GM12872 (cell line): ENCODE data around the gene PDK2.

ENCODE experiments used
- CTCF ChIP-seq: IDR thresholded peaks from 3 replicates; pipeline ENCODE4 v1.5.1; 2011; ENCODE audit warnings: low read depth, mild to moderate bottlenecking, low read length, moderate library complexity; ENCODE audit not compliant: insufficient read depth

PDK2 gene

GRCh38 chr17:50055055-50055425 lies 40.1 kb upstream of the PDK2 start:
- TF ChIP-seq CTCF, result no peak

GRCh38 chr17:50055426-50056216 lies 39.5 kb upstream of the PDK2 start, which contains the start of gene ITGA3:
Gene ITGA3, plus strand, starts transcription at chr17:50056110. Its CDS starts 330 bp downstream, at chr17:50056440.
- TF ChIP-seq CTCF, result no peak

GRCh38 chr17:50056217-50056960 lies 38.8 kb upstream of the PDK2 start:
- peak; percentile 54 for TF ChIP-seq CTCF

- no peak for TF ChIP-seq CTCF
Observed at GRCh38 chr17:50056961-50057330, 38.2 kb upstream of the PDK2 start.

- TF ChIP-seq CTCF, result no peak
Observed at GRCh38 chr17:50057521-50057991, 37.6 kb upstream of the PDK2 start.

DNA sequence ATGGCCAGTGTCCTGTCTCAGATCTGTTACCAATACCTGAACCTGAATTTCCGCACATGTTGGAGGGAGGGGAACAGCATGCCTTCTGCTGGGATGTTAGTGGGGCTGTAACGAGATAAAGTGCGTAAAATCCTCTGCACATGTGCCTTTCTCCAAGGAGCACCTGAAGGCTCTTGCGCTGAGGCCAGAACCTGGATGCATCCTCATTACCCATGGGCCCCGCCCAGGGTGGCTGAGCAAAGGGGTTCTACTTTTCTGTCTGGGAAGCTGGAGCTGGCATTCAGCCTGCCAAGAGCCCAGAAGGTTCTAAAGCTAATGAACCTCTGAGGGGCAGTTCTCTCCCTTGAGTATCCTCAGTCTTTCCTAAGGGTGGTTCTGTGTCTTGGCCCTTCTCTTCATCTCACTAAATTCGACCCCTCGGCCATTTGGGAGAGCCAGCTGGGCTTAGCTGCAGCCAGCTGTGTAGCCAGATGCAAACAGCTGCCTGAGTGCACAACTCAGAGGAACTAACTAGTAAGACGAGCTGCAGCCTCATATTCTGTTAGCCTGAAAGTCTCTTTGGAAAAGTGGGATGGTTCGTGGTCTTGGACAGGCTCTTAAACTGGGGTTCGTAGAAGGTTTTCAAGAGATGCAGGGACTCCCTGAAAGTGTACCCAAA lies 36.7 kb upstream of the PDK2 start:
- TF ChIP-seq CTCF, result no peak

DNA sequence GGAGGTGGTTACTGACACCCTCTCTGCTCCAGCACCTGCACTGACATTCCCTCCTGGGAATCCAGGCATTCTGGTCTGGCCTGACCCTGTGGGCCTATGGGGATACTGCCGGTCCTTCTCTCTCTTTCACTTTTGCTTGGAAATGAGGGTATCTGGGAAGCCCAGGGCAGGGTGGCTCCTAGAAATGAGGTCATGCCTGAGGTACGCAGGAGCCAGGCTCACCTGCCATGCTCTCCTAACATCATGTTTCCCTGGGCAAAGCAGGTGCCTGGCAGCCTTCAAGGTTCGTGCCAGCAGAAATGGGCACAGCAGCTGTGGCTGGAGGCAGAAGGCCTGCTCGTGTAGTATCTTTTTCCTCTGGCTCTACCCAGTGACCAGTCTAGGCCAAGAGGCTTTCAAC lies 35.9 kb upstream of the PDK2 start:
- no peak for TF ChIP-seq CTCF
